Bronchial epithelial cell (primary cell): ENCODE measurements around the gene CCM2. TPM values are rescaled to one million over a fixed set of nuclear protein-coding genes. Genes with fewer than 3 reads are reported as not detected.

ENCODE experiments used
- DNase-seq: peaks from one replicate; pipeline ENCODE4 v3.0.0-alpha.2; 2010; ENCODE audit warnings: low read depth
- FAIRE-seq: peaks from 2 replicates; lab custom pipeline; 2011; peaks lifted over from hg19 to GRCh38; lab: Jason Lieb, UNC
- H3K27me3 ChIP-seq: 2 replicates; pipeline ENCODE4 v1.5.1; 2011; ENCODE audit warnings: low read length; ENCODE audit not compliant: control insufficient read depth, insufficient read depth
- H3K36me3 ChIP-seq: 2 replicates; pipeline ENCODE4 v1.5.1; 2011; ENCODE audit warnings: low read length; ENCODE audit not compliant: control insufficient read depth, insufficient read depth
- H3K4me3 ChIP-seq: 2 replicates; pipeline ENCODE4 v1.5.1; 2011; ENCODE audit warnings: mild to moderate bottlenecking, low read depth, low read length, control low read depth
- CTCF ChIP-seq: IDR thresholded peaks from 2 replicates; pipeline ENCODE4 v1.5.1; 2011; ENCODE audit warnings: mild to moderate bottlenecking, moderate library complexity, low read length, control low read depth, inconsistent platforms; ENCODE audit not compliant: insufficient read depth, severe bottlenecking
- total RNA-seq: library from RNA; depleted of rRNA; stranded (reverse); fragments of >200 nt; gene quantifications from 2 replicates; pipeline ENCODE4 v1.2.1, GENCODE V29; 2014

CCM2 gene
- total RNA-seq, 1 donor from 2014 or later: 45.0 TPM

DNA sequence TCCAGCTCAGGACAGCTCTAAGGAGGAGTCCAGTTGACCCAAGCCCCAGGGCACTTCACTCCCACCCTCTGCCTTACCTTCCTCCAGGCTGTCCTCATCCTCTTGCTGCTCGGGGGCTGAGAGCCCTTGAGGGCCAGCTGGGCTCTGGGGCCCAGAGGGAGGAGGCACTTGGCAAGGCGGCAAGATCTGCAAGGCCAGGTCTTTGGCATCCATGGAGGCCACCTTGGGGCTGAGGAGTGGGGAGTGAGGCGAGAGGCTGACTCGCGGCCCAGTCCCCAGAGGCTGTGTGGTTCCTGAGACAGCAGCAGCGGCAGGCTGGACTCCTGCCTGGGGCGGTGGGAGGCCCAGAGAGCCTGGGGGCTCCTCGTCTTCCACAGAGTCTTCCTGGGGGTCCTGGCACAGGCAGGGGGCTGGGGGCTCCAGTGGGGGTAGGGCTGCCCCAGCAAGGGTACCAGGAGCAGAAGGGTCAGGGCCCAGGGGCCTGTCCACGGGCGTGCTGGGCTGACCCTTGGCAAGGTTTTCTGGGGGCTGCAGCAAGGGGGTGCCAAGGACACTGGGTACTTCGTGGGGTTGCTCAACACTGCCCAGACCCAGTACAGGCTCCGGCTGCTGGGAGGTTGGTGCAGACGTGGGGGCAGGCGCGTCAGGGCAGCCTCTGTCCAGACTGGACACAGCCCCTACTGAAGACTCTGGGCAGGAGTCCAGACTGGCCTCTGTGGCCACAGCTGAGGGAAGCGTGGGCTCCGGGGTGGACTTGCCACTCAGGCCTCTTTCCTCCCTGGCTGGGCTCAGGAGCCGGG lies 82.2 kb downstream of the CCM2 start:
- H3K4me3 ChIP-seq: no peak overlapping the region
- no peaks in the 10 kb centered on the region for H3K36me3 ChIP-seq
- FAIRE-seq (no peak), DNase-seq (no peak)
- no peak for TF ChIP-seq CTCF
- no peaks in the 10 kb centered on the region for H3K27me3 ChIP-seq

- DNase-seq (no peak), FAIRE-seq (no peak)
- Histone ChIP-seq H3K27me3 (no peaks in the 10 kb centered on the region), H3K4me3 (no peak overlapping the region), H3K36me3 (no peaks in the 10 kb centered on the region)
- no peak for TF ChIP-seq CTCF
Measured at GRCh38 chr7:45082831-45083331, 82.9 kb downstream of the CCM2 start.

- Histone ChIP-seq H3K36me3 (no peaks in the 10 kb centered on the region), H3K4me3 (no peak overlapping the region), H3K27me3 (no peaks in the 10 kb centered on the region)
- DNase-seq: no peak
- TF ChIP-seq CTCF: no peak
- FAIRE-seq: no peak
Measured at GRCh38 chr7:45084336-45084735, 84.3 kb downstream of the CCM2 start.

DNA sequence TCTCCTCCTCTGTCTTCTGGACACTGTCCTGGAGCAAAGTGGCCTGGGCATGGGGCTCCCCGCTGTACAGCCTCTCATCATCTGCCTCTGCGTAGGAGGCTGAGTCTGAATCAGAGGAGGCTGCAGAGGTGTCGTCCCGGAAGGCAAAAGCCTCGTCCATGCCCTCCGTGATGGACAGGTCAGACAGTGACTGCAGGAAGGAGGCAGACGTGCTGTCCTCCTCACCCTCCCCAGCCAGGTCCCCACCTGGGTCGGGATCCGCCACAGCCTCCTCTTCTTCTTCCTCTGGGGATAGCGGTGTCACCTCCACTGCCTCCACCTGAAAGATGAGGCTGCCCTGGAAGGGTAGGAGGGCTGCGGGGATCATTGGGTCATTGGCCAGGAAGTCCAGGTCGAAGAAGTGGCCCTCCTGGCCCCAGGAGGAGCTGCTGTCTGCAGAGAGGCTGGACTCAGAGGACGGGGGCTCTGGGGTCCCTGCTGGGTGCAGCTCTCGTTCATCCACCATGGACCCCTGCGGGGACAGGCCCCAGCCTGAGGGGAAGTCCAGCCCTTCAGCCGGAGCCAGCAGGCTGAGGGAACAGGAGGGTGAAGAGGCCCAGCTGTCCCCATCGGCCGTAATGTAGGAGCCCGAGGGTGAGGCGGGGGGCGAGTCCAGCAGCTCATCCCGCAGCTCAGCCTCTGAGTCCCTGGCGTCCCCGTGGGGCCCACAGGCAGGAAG lies 85.1 kb downstream of the CCM2 start:
- no peaks in the 10 kb centered on the region for H3K27me3 ChIP-seq
- FAIRE-seq (no peak), DNase-seq (no peak)
- H3K36me3 ChIP-seq: no peaks in the 10 kb centered on the region
- H3K4me3 ChIP-seq: no peak overlapping the region
- no peak for TF ChIP-seq CTCF

DNA sequence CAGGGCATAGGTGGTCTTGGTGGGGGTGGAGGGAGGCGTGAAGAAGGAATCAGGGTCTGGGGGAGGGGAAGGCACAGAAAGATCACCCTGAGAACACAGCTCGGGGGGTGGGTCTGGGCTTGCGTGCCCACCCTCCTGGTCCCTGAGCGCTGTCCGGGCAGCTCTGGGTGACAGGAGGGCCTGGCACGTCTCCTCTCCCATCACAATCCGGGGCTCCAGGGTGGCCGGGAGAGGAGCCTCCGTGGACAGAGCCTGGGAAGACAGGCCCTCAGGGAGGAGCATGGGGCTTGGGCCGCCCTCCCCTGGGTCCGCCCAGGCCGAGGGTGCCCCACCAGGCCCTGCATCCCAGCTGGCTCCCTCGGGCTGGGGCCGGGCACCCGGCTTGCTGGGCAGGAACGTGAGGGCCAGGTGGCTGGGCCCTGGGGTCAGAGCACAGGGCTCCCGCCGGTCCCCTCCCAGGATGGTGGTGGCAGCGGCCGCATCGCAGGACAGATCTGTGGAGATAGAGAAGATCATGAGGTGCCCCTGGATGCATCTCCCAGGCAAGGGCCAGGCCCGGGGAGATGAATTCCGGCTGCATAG lies 85.7 kb downstream of the CCM2 start:
- TF ChIP-seq CTCF: no peak
- H3K27me3 ChIP-seq: no peaks in the 10 kb centered on the region
- DNase-seq (no peak), FAIRE-seq (no peak)
- no peaks in the 10 kb centered on the region for H3K36me3 ChIP-seq
- no peak overlapping the region for H3K4me3 ChIP-seq
